Thyroid gland (tissue), 4 donors: ENCODE measurements around the gene EXOC7. TPM values are rescaled to one million over a fixed set of nuclear protein-coding genes. Genes with fewer than 3 reads are reported as not detected.

Experiments used
- DNase-seq, 2 donors: peaks; one replicate each; pipeline ENCODE4 v3.0.0-alpha.2; 2019
- H3K27ac ChIP-seq, 3 donors: fragments of 200-600 bp; sonication (generic); 1 replicate in 2 of 3; 2 replicates in 1 of 3; pipeline ENCODE4 v1.5.1; 2016 to 2019; ENCODE audit warnings: mild to moderate bottlenecking in 1 of 3, moderate library complexity in 1 of 3
- H3K27me3 ChIP-seq: fragments of 200-600 bp; sonication (generic); one replicate; pipeline ENCODE4 v1.5.1; 2019
- H3K36me3 ChIP-seq, 2 donors: fragments of 200-600 bp; sonication (generic); one replicate each; pipeline ENCODE4 v1.5.1; 2016 to 2019
- H3K4me1 ChIP-seq, 2 donors: fragments of 200-600 bp; sonication (generic); one replicate each; pipeline ENCODE4 v1.5.1; 2017 to 2019
- H3K4me3 ChIP-seq, 3 donors: fragments of 200-600 bp; sonication (generic); replicated peaks in 1 of 3; 1 replicate in 2 of 3; 2 replicates in 1 of 3; pipeline ENCODE4 v1.5.1; 2016; ENCODE audit warnings: mild to moderate bottlenecking in 1 of 3
- H3K9me3 ChIP-seq: fragments of 200-600 bp; sonication (generic); one replicate; pipeline ENCODE4 v1.5.1; 2017
- CTCF ChIP-seq, 6 experiments: fragments of 200-600 bp in 3 of 6; fragments of 450-650 bp in 3 of 6; sonication (generic) in 3 of 6; IDR thresholded peaks; one replicate each; pipeline ENCODE4 v1.5.1; 2016 to 2019; ENCODE audit warnings: antibody characterized with exemption in 6 of 6, mild to moderate bottlenecking in 2 of 6, inconsistent platforms in 1 of 6, moderate library complexity in 1 of 6
- POLR2A ChIP-seq, 2 donors: fragments of 450-650 bp; IDR thresholded peaks; one replicate each; pipeline ENCODE4 v1.6.1; 2017; ENCODE audit warnings: antibody characterized with exemption in 2 of 2, mild to moderate bottlenecking in 2 of 2, moderate library complexity in 1 of 2
- WGBS, 2 donors: methylation state at CpG; one replicate each; pipeline ENCODE4 v1.1.5; 2017; 5-methylcytosine and 5-hydroxymethylcytosine counted together
- intact Hi-C: fragments of 100-400 bp; cut with DNase I; formaldehyde crosslinking; loops from one replicate; pipeline ENCODE4 v1.15.1; 2023
- total RNA-seq, 4 donors: library from RNA; depleted of rRNA; stranded (reverse); fragments of >200 nt; gene quantifications; one replicate each; pipeline ENCODE4 v1.2.3, GENCODE V29; 2016

The EXOC7 gene
- total RNA-seq, 4 donors from 2014 or later, result 97.8 to 131 (median 115) TPM

GRCh38 chr17:76123749-76124581, 20.4 kb upstream of the EXOC7 start:
- Histone ChIP-seq H3K4me1 (peaks cover 0 to 7% of the 10 kb centered on the region in 2 donors), H3K27me3 (no peaks in the 10 kb centered on the region), H3K36me3 (no peaks in the 10 kb centered on the region), H3K4me3 (no peak overlapping the region), H3K9me3 (no peaks in the 10 kb centered on the region), H3K27ac (no peak overlapping the region)
- 70 to 86% methylated on average over 3 to 9 of the region's 9 CpGs for WGBS, 2 donors
- TF ChIP-seq POLR2A (IDR thresholded peaks at IDR 0.05) (no peak), CTCF (IDR thresholded peaks at IDR 0.05) (no peak)
- intact Hi-C loops, result loop anchor here (5.0 to 10.0 kb wide), 2 partner anchors 58 to 281 kb away; no protein-coding TSS in a partner anchor
- DNase-seq, result no peak

- no peaks in the 10 kb centered on the region for H3K9me3 ChIP-seq
- no peak overlapping the region for H3K27ac ChIP-seq
- H3K36me3 ChIP-seq, result no peaks in the 10 kb centered on the region
- WGBS, 2 donors, result 76% methylated on average over 5 of the region's 5 CpGs
- TF ChIP-seq CTCF (IDR thresholded peaks at IDR 0.05) (no peak), POLR2A (IDR thresholded peaks at IDR 0.05) (no peak)
- no peak overlapping the region for H3K4me3 ChIP-seq
- intact Hi-C loops, result loop anchor here (5.0 to 10.0 kb wide), 2 partner anchors 59 to 282 kb away; no protein-coding TSS in a partner anchor
- no peaks in the 10 kb centered on the region for H3K27me3 ChIP-seq
- no peak for DNase-seq
- peaks cover 0 to 7% of the 10 kb centered on the region in 2 donors for H3K4me1 ChIP-seq
These were observed 19.6 kb upstream of the EXOC7 start for GRCh38 chr17:76123191-76123499.

GRCh38 chr17:76122431-76123190, 19.0 kb upstream of the EXOC7 start:
- TF ChIP-seq CTCF (IDR thresholded peaks at IDR 0.05), result no peak
- no peak for TF ChIP-seq POLR2A (IDR thresholded peaks at IDR 0.05)
- H3K9me3 ChIP-seq, result no peaks in the 10 kb centered on the region
- intact Hi-C loops, result loop anchor here (5.0 to 10.0 kb wide), 2 partner anchors 60 to 282 kb away; no protein-coding TSS in a partner anchor
- no peak for DNase-seq
- no peak overlapping the region for H3K4me3 ChIP-seq
- 87 to 92% methylated on average over 18 to 24 of the region's 24 CpGs for WGBS, 2 donors
- peak overlapping the region in 1 of 3 donors; percentile 25 for H3K27ac ChIP-seq
- H3K4me1 ChIP-seq, result peaks cover 0 to 7% of the 10 kb centered on the region in 2 donors
- no peaks in the 10 kb centered on the region for H3K27me3 ChIP-seq
- no peaks in the 10 kb centered on the region for H3K36me3 ChIP-seq

GRCh38 chr17:76121932-76122430, 18.4 kb upstream of the EXOC7 start:
- peak in 1 of 2 donors; percentile 17 for DNase-seq
- no peaks in the 10 kb centered on the region for H3K36me3 ChIP-seq
- intact Hi-C loops, result loop anchor here (2.0 to 10.0 kb wide), 3 partner anchors 60 to 283 kb away; no protein-coding TSS in a partner anchor
- H3K4me3 ChIP-seq, result peak overlapping the region in 1 of 3 donors; percentile 20
- WGBS, 2 donors, result 41 to 65% methylated on average over 19 to 32 of the region's 42 CpGs
- H3K9me3 ChIP-seq, result no peaks in the 10 kb centered on the region
- H3K4me1 ChIP-seq, result peaks cover 0 to 7% of the 10 kb centered on the region in 2 donors
- TF ChIP-seq POLR2A (IDR thresholded peaks at IDR 0.05) (no peak), CTCF (IDR thresholded peaks at IDR 0.05) (no peak)
- H3K27ac ChIP-seq, result peak overlapping the region in 1 of 3 donors; percentile 25
- H3K27me3 ChIP-seq, result no peaks in the 10 kb centered on the region
